GM12878 (cell line): Measurements from ENCODE around the gene SLC12A9. TPM values are rescaled to one million over a fixed set of nuclear protein-coding genes. Genes with fewer than 3 reads are reported as not detected.

Source experiments
- ATAC-seq: fragments of 200-7000 bp; cut with Tn5 transposase; 3 replicates; pipeline ENCODE4 v1.9.1; 2020; ENCODE audit warnings: mild to moderate bottlenecking, moderate library complexity
- BruUV-seq: library from RNA; stranded (reverse); fragments of 400-500 nt; replicated peaks from 2 replicates; lab custom pipeline; 2021; lab: Mats Ljungman, UMichigan
- CTCF ChIA-PET: fragments of 300-600 bp; sonication (Branson Sonifier 250); formaldehyde crosslinking; extraction: SDS; loops from one replicate; lab custom pipeline; 2021; ENCODE audit warnings: inconsistent platforms; lab: Yijun Ruan, JAX
- POLR2A ChIA-PET: fragments of 350-600 bp; formaldehyde crosslinking; extraction: SDS; loops from one replicate; lab custom pipeline; 2021; ENCODE audit warnings: inconsistent platforms; lab: Charles Lee
- RAD21 ChIA-PET: fragments of 300-600 bp; sonication (Branson Sonifier 250); formaldehyde crosslinking; loops from one replicate; lab custom pipeline; 2023; ENCODE audit warnings: antibody characterized with exemption; ENCODE audit not compliant: unreplicated experiment; lab: Charles Lee
- SMC1A ChIA-PET: fragments of 300-600 bp; sonication (Branson Sonifier 250); formaldehyde crosslinking; loops from one replicate; lab custom pipeline; 2023; ENCODE audit not compliant: unreplicated experiment, uncharacterized antibody; lab: Charles Lee
- DNase-seq: peaks from one replicate; pipeline ENCODE4 v3.0.0-alpha.2; 2011; ENCODE audit warnings: low read depth, low spot score
- FAIRE-seq: peaks from 3 replicates; lab custom pipeline; 2011; peaks lifted over from hg19 to GRCh38; lab: Jason Lieb, UNC
- H2AFZ ChIP-seq: 2 replicates; pipeline ENCODE4 v1.6.0; 2011; ENCODE audit warnings: low read depth, low read length, control low read depth; ENCODE audit not compliant: control insufficient read depth
- H3K27ac ChIP-seq: 2 replicates; pipeline ENCODE4 v1.5.1; 2011; ENCODE audit warnings: control low read depth; ENCODE audit not compliant: control insufficient read depth, insufficient read depth
- H3K27me3 ChIP-seq, 2 experiments: replicated peaks in 1 of 2; 2 replicates each; pipeline versions ENCODE4 v1.6.0 to v1.6.1; 2011; ENCODE audit warnings: low read length in 1 of 2; ENCODE audit not compliant: control insufficient read depth in 2 of 2, insufficient read depth in 2 of 2
- H3K36me3 ChIP-seq, 2 experiments: 2 replicates each; pipeline ENCODE4 v1.5.1; 2011; ENCODE audit warnings: low read length in 1 of 2; ENCODE audit not compliant: control insufficient read depth in 2 of 2, insufficient read depth in 2 of 2
- H3K4me1 ChIP-seq: 2 replicates; pipeline ENCODE4 v1.6.1; 2011; ENCODE audit warnings: mild to moderate bottlenecking, low read length, moderate library complexity, mixed read lengths; ENCODE audit not compliant: control insufficient read depth, insufficient read depth
- H3K4me2 ChIP-seq: 2 replicates; pipeline ENCODE4 v1.6.0; 2011; ENCODE audit warnings: control low read depth; ENCODE audit not compliant: control insufficient read depth, insufficient read depth
- H3K4me3 ChIP-seq: fragments of 200-600 bp; sonication (generic); 2 replicates; pipeline ENCODE4 v1.5.1; 2016
- H3K79me2 ChIP-seq: 2 replicates; pipeline ENCODE4 v1.6.0; 2011; ENCODE audit warnings: low read length; ENCODE audit not compliant: control insufficient read depth, insufficient read depth
- H3K9ac ChIP-seq: 2 replicates; pipeline ENCODE4 v1.8.0; 2011; ENCODE audit warnings: low read length, control low read depth, mixed read lengths; ENCODE audit not compliant: control insufficient read depth, insufficient read depth
- H3K9me3 ChIP-seq: replicated peaks from 3 replicates; pipeline ENCODE4 v1.5.1; 2011; ENCODE audit warnings: mild to moderate bottlenecking, low read length; ENCODE audit not compliant: control insufficient read depth, insufficient read depth
- H4K20me1 ChIP-seq: 2 replicates; pipeline ENCODE4 v1.6.0; 2011; ENCODE audit not compliant: control insufficient read depth, insufficient read depth
- ATF7 ChIP-seq: fragments of 450-650 bp; IDR thresholded peaks from 2 replicates; pipeline ENCODE4 v1.6.1; 2016; ENCODE audit warnings: low read depth, mild to moderate bottlenecking
- RELB ChIP-seq: fragments of 450-650 bp; IDR thresholded peaks from 2 replicates; pipeline ENCODE4 v1.6.1; 2017; ENCODE audit warnings: low read depth, mild to moderate bottlenecking, moderate library complexity
- SIN3A ChIP-seq: IDR thresholded peaks from 2 replicates; pipeline ENCODE4 v1.6.1; 2012; ENCODE audit warnings: low read depth, low read length, improper control_type of control experiment
- SIX5 ChIP-seq: IDR thresholded peaks from 2 replicates; pipeline ENCODE4 v1.6.1; 2011; ENCODE audit warnings: mild to moderate bottlenecking, low read depth, low read length, moderate library complexity; ENCODE audit not compliant: severe bottlenecking
- STAT3 ChIP-seq: IDR thresholded peaks from 2 replicates; pipeline ENCODE4 v1.6.1; 2011; ENCODE audit warnings: low read depth, low read length, improper control_type of control experiment
- WGBS: methylation state at CpG from one replicate; pipeline ENCODE4 v1.1.6; 2016; ENCODE audit warnings: low lambda C conversion rate; ENCODE audit not compliant: insufficient replicate concordance, insufficient coverage; ENCODE audit errors: missing lambda C conversion rate; 5-methylcytosine and 5-hydroxymethylcytosine counted together
- in situ Hi-C: fragments of 300-500 bp; cut with MboI; formaldehyde crosslinking; loops from 9 replicates; pipeline ENCODE4 v1.14.3; 2018; ENCODE audit warnings: mixed read lengths
- intact Hi-C: fragments of 100-400 bp; cut with micrococcal nuclease; formaldehyde crosslinking; loops from one replicate; pipeline ENCODE4 v1.14.2; 2022; ENCODE audit not compliant: unreplicated experiment
- polyA plus RNA-seq, 11 experiments: library from polyadenylated mRNA; depleted of rRNA in 4 of 11; unstranded in 6 of 11; stranded (reverse) in 5 of 11; fragments of >200 nt; fragmentation: Nextera tagmentation in 4 of 11; fragmentation: Illumina TruSeq in 1 of 11; extraction: Ambion mirVana in 4 of 11; extraction: Trizol in 1 of 11; gene quantifications; 1 replicate in 1 of 11; 2 replicates in 10 of 11; pipeline versions ENCODE4 v1.2.1 to v1.2.3, GENCODE V29; 2011 to 2016; ENCODE audit warnings: inconsistent platforms in 2 of 11, missing spikeins in 2 of 11, low read depth in 1 of 11
- total RNA-seq, 4 experiments: library from RNA; depleted of rRNA in 3 of 4; stranded (reverse); fragments of >200 nt in 3 of 4; fragmentation: Illumina TruSeq in 1 of 4; extraction: Trizol in 1 of 4; gene quantifications; 2 replicates each; pipeline versions ENCODE4 v1.2.1 to v1.2.3, GENCODE V29; 2013 to 2021

Gene SLC12A9
- total and polyA plus RNA-seq, 10 of the 15 experiments (the other 5 are each of a cell fraction or from before 2014, with no cell fraction given) = 0.24 to 18.5 (median 9.4) TPM

DNA sequence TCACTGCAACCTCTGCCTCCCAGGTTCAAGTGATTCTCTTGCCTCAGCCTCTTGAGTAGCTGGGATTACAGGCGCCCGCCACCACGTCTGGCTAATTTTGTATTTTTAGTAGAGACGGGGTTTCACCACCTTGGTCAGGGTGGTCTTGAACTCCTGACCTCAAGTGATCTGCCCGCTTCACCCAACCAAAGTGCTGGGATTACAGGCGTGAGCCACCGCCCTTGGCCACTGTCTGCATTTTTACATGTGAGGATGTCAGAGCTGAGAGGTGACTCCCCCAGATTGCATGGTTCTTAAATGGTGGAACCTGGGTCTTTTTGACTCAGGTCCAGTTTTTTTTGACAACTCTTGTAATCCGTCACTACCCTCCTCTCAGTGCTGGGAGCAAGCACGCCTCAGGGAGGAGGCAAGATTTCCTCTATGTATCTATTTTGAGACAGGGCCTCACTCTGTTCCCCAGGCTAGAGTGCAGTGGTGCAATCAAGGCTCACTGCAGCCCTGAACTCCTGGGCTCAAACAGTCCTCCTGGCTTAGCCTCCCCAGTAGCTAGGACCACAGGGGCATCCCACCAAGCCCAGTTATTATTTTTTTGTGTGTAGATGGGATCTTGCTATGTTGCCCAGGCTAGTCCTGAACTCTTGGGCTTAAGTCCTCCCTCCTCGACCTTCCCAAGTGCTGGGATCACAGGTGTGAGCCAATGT, 21.2 kb downstream of the SLC12A9 start:
- intact Hi-C loops (no loop called here), in situ Hi-C loops (no loop called here)
- POLR2A ChIA-PET = interaction anchor here (0.6 to 7.0 kb wide), 2 partner anchors 15 to 199 kb away, joined by 5 to 131 read pairs; partner anchors contain the start of gene UFSP1
- RAD21 ChIA-PET = no interaction called here
- SMC1A ChIA-PET = no interaction called here
- no TSS peak for BruUV-seq
- Histone ChIP-seq H3K9ac (peak overlapping the region; percentile 98), H3K36me3 (peaks cover 2 to 17% of the 10 kb centered on the region in 2 experiments; a peak in 3 of 4 replicates), H3K27ac (peak overlapping the region; percentile 98), H3K27me3 (no peaks in the 10 kb centered on the region), H3K79me2 (peaks cover 48% of the 10 kb centered on the region), H4K20me1 (0 out of 2 replicates have a peak, but pooled peaks cover 3% of the 10 kb centered on the region), H2AFZ (no peak overlapping the region), H3K4me3 (peak overlapping the region; percentile 71), H3K9me3 (no peaks in the 10 kb centered on the region; the same call in 2 of the 3 replicates), H3K4me1 (peaks cover 6% of the 10 kb centered on the region; the same call in 1 of the 2 replicates), H3K4me2 (peak overlapping the region; percentile 99)
- DNase-seq = no peak
- 87% methylated on average over 10 of the region's 10 CpGs for WGBS
- no peak for ATAC-seq
- TF ChIP-seq STAT3 (no peak), ATF7 (no peak), RELB (no peak), SIN3A (no peak), SIX5 (no peak)
- CTCF ChIA-PET = interaction anchor here (0.6 to 1.6 kb wide), 2 partner anchors 16 to 270 kb away, joined by 3 to 4 read pairs; partner anchors contain the start of gene UFSP1
- FAIRE-seq = no peak
